GM21619 (cell line): ENCODE results near the gene KLC4.
"Not testable (repeated sequence)": the region's sequence is repeated elsewhere in the genome, so short reads cannot be mapped to it uniquely, and the experiment has no call there.

Experiments
- ATAC-seq: cut with Tn5 transposase; IDR thresholded peaks from one replicate; pipeline ENCODE4 v1.9.1; 2021; ENCODE audit not compliant: unreplicated experiment

The KLC4 gene

GRCh38 chr6:43035495-43036194 lies 23.8 kb upstream of the KLC4 start:
- ATAC-seq = no peak

GRCh38 chr6:43036712-43037111 lies 22.7 kb upstream of the KLC4 start:
- no peak for ATAC-seq

- no peak for ATAC-seq
Measured at GRCh38 chr6:43037197-43037596, 22.2 kb upstream of the KLC4 start.

GRCh38 chr6:43037706-43038105 lies 21.7 kb upstream of the KLC4 start:
- no peak for ATAC-seq

GRCh38 chr6:43038727-43039126 lies 20.7 kb upstream of the KLC4 start:
- ATAC-seq = no peak

GRCh38 chr6:43040542-43041257 lies 18.7 kb upstream of the KLC4 start:
- no peak for ATAC-seq

- ATAC-seq = not testable (repeated sequence)
Measured at GRCh38 chr6:43041475-43041874, 18.0 kb upstream of the KLC4 start.

GRCh38 chr6:43043310-43043709 lies 16.1 kb upstream of the KLC4 start:
- ATAC-seq = no peak

GRCh38 chr6:43045371-43045930 lies 14.0 kb upstream of the KLC4 start:
- no peak for ATAC-seq

- ATAC-seq = no peak
Measured at GRCh38 chr6:43047998-43048397, 11.4 kb upstream of the KLC4 start.

GRCh38 chr6:43050981-43051380 lies 8.4 kb upstream of the KLC4 start:
- no peak for ATAC-seq

GRCh38 chr6:43052225-43052841 lies 7.1 kb upstream of the KLC4 start:
- no peak for ATAC-seq

- peak; percentile 16 for ATAC-seq
Measured at GRCh38 chr6:43052842-43053544, 6.4 kb upstream of the KLC4 start.

- peak; percentile 91 for ATAC-seq
Measured at GRCh38 chr6:43053545-43054205, 5.8 kb upstream of the KLC4 start, which contains the start of gene CUL7. Gene CUL7 (minus strand): TSS chr6:43053851. CDS start chr6:43052788, 1,063 bp downstream.

- no peak for ATAC-seq
Measured at GRCh38 chr6:43054206-43054943, 5.1 kb upstream of the KLC4 start.

- ATAC-seq = no peak
Measured at GRCh38 chr6:43055966-43056365, 3.5 kb upstream of the KLC4 start.

- no peak for ATAC-seq
Measured at GRCh38 chr6:43058531-43058930, 900 bp upstream of the KLC4 start.

- ATAC-seq = no peak
Measured at GRCh38 chr6:43060034-43060754, 763 bp downstream of the KLC4 start.
